DMS53 treated with DMSO at 0.1 percent for 48 hours (cell line): ENCODE results near the gene JMJD1C.
"Not testable (repeated sequence)": the region's sequence is repeated elsewhere in the genome, so short reads cannot be mapped to it uniquely, and the experiment has no call there.

ENCODE experiments used
- DNase-seq: peaks from one replicate; lab custom pipeline; 2025; ENCODE audit not compliant: unreplicated experiment; lab: John Stamatoyannopoulos, UW

The JMJD1C gene

DNA sequence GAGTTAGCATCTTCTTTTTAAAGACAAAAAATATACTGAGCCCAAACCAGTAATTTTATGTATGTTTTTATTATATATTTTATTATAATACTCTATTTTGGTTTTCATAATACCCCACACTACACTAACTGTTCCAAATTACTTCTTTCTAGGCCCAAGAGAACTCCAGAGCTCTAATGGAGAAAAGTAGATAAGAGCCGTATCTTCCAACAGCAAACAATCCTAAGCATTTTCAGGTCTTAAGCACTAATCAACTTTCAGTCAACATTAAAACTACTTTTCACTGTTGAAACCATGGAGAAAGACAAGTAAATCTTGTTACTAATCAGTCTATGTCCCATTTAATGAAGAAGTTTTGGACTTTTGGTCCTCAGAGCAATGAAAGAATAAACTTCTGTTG lies 55.1 kb downstream of the JMJD1C start:
- DNase-seq = no peak

DNA sequence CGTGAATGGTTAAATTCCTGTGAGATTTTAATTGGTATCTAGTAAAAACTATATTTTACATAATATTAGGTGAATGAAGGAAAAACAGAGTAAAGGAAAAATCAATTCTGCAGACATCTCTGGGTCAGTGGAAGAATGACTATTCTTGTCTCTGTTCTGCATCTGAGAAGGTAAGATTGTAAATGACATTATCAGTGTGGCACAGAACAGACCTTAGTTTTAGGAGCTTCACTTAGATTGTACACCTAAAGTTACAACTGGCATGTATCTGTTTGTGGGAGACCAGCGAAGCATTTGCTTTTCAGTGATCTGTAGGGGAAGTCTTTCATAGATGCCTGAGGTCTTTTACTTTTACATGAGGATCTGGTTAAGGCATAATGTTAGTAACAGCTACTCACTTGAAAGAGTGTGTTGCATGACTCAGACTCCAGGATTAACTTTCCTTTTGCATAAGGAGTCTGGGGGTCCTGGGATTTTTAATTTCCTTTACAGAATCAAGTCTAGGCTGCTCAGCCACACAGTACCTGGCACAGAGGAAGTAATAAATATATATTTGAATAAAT lies 56.2 kb downstream of the JMJD1C start:
- no peak for DNase-seq

DNA sequence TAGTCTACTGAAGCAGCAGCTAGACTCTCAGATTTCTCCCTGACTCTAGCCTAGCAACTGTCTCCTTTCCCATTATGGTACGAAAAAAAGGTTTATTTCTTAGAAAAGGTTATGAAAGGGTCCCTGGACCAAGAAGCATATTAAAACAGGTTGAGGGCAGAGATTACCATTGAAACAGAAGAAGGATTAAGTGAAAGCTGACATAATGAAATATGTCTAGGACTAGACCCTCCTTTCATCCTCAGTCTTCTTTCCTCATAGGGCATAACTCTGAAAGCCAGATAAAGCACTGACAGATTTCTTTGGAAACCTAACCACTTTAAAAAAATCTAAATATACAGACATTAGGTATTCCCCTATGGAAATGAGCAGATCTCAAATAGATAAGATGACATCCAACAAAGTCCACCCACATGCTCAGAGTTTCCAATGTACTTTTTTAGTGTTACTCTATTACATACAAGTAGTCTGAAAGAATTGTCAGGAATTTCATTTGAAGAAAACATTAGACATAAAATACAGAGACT lies 58.6 kb downstream of the JMJD1C start:
- no peak for DNase-seq

DNA sequence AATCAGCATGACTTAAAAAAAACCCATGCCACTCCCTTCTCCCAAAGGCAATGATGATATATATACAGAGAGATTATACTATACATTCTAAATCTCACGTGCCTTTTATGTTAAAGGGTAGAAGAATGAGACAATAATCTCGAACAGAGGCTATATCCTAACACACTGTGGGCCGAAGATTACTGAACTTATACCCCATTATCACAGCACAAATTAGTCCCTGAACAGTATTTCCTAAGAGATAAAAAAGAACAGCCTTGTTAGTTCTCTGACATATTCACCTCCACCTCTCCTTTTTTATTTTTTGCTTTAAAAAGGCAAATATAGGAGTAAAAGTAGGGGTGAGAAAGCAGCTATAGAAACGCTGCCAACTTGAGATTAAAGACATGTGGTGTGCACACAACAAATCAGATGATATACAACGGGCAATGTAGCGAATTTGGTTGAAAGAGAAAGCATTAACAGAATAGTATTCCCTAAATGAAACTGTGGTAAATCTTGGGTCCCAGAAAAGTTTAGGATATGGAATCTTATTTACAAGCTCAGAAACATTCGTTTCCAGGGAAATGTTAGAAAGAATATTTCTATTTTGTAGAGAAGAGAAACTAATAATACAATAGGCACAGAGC lies 69.5 kb downstream of the JMJD1C start:
- DNase-seq = no peak

DNA sequence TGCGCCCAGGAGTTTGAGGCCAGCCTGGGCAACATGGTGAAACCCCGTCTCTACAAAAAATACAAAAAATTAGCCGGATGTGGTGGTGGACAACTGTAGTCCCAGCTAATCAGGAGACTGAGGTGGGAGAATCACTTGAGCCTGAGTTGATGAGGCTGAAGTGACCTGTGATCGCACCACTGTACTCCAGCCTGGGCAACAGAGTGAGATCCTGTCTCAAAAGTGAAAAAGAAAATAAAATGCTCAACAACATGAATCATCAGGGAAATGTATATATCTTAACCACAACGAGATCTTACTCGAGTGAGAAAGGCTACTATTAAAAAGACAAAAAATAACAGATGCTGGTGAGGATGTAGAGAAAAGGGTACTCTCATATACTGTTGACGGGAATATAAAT lies 72.7 kb downstream of the JMJD1C start:
- no peak for DNase-seq

DNA sequence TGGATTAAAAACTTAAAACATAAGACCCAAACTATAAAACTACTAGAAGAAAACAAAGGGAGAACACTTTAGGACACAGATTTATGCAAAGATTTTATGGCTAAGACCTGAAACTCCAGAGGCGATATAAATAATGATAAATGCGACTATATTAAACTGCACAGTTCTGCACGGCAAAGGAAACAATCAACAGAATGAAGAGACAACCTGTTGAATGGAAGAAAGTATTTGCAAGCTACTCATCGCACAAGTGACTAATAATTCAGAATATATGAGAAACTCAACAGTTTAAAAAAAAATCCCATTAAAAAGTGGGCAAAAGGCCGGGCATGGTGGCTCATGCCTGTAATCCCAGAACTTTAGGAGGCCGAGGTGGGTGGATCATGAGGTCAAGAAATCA lies 73.6 kb downstream of the JMJD1C start:
- DNase-seq = no peak

DNA sequence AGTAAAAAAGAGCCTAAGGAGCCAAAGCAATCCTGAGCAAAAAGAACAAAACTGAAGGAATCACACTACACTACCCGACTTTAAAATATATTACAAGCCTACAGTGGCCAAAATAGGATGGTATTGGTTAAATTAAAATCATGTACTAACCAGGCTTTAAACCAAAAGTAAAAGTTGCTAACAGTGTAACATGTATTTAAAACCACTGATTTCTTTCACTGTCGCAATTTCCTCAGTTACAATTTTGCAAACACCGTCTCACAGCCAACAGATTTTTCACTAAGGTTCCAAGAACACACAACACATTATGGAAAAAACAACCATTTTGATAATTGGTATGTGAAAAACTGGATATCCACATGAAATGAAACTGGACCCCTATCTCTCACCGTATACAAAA lies 74.0 kb downstream of the JMJD1C start:
- DNase-seq = no peak

DNA sequence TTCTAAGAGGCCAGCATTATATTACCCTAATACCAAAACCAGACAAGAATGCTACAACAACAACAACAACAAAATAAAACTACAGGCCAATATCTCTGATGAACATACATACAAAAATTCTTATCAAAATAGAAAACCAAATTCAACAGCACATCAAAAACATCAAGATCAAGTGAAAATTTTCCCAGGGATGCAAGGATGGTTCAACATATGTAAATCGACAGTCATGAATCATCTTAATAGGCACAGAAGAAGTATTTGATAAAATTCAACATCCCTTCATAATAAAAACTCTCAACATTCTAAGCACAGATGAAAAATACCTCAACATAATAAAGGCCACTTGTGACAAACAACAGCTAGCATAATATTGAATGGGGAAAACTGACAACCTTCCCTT lies 75.3 kb downstream of the JMJD1C start:
- no peak for DNase-seq

DNA sequence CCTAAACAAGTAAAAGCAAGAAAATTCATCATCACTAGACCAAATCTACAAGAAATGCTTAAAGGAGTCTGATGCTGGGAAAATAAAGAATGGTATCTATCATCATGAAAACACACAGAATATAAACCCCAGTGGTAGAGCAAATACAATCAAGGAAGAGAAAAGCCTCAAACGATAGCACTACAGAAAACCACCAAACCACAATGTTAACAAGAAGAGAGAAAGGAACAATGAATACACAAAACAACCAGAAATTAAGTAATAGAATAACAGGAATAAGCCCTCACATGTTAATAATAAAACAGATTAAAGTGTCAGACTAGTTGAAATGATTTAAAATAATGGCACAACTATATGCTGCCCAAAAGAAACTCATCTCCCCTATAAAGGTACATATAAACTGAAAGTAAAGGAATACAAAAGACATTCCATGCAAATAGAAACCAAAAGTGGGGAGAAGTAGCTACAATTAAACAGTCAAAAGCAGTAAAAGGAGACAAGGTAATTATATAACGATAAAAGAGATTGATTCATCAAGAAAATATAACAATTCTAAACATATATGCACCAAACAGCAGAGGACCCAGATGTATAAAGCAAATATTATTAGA lies 77.3 kb downstream of the JMJD1C start:
- no peak for DNase-seq

DNA sequence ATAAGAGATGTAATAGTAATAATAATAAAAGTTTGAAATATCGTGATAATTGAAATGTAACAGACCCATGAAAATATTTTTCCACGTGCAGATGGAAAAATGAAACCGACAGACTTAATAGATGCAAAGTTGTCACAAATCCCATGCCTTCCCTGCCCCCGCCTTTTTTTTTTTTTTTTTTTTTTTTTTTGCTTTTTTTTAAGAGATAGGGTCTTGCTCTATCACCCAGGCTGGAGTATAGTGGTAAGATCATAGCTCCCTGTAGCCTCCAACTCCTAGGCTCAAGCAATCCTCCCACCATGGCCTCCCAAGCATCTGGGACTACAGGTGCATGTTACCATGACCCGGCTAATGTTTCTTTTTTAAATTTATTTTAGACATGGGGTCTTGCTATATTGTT lies 80.5 kb downstream of the JMJD1C start:
- DNase-seq = no peak

DNA sequence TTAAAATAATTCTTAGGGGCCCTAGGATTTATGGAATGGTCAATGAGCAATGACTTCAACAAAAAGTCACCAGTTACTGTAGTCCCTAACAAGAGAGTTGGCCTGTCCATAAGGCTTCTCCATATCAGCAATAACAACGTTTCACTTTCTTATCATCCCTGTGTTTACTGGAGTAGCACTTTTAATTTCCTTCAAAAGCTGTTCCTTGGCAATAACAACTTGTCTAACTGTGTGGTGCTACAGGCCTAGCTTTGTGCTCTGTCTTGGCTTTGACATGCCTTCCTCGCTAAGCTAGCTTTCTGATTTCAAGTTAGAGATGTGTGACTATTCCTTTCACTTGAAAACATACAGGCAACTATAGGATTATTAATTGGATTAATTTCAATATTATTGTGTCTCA lies 81.1 kb downstream of the JMJD1C start:
- DNase-seq = no peak

DNA sequence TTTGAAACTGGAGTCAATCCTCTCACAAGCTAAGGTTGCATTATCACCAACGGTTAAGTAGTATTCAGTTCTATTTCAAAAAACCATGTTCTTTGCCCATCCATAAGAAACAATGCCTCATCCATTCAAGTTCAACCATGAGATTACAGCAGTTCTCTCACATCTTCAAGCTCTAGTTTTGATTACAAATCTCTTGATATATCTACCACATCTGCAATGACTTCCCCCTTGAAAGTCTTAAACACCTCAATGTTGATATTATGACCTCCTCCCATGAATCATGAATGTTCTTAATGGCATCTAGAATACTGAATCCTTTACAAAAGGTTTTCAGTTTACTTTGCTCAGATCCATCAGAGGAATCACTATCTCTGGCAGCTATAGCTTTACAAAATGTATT lies 81.8 kb downstream of the JMJD1C start:
- DNase-seq = no peak

DNA sequence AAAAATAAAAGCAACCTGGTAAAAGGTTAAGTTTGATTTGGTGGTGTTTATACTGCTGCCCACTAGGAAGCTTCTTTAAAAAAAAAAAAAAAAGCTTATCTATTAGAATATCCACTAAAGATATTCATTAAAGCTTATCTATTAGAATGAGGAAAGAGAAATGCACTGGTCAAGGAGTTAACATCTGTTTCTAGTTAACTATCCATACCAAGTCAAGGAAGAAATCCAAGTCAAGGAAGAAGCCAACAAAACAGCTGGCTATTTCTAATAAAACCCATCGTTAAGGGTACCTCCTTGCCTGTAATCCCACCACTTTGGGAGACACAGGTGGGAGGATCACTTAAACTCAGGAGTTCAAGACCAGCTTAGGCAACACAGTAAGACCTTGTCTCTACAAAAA lies 82.6 kb downstream of the JMJD1C start:
- DNase-seq = no peak

DNA sequence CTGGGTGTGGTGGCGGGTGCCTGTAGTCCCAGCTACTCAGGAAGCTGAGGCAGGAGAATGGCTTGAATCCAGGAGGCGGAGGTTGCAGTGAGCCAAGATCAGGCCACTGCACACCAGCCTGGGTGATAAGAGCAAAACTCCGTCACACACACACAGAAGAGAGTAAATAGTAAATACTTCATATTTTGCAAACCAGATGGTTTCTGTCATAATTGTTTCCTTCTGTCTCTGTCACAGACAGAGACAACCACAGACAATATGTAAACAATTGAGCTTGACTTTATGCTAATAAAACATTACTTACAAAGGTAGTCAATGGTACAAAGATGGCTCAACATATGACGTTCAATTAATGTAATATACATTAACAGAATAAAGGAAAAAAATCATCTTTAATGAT lies 83.7 kb downstream of the JMJD1C start:
- DNase-seq = no peak

DNA sequence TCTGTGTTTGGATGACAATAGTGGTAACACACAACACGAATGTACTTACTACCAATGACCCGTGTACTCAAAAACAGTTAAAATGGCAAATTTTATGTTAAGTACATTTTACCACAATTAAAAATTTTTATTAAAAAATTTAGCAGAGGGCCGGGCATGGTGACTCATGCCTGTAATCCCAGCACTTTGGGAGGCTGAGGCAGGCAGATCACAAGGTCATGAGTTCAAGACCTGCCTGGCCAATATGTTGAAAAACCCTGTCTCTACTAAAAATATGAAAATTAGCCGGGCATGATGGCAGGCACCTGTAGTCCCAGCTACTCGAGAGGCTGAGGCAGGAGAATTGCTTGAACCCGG lies 88.5 kb downstream of the JMJD1C start:
- not testable (repeated sequence) for DNase-seq

DNA sequence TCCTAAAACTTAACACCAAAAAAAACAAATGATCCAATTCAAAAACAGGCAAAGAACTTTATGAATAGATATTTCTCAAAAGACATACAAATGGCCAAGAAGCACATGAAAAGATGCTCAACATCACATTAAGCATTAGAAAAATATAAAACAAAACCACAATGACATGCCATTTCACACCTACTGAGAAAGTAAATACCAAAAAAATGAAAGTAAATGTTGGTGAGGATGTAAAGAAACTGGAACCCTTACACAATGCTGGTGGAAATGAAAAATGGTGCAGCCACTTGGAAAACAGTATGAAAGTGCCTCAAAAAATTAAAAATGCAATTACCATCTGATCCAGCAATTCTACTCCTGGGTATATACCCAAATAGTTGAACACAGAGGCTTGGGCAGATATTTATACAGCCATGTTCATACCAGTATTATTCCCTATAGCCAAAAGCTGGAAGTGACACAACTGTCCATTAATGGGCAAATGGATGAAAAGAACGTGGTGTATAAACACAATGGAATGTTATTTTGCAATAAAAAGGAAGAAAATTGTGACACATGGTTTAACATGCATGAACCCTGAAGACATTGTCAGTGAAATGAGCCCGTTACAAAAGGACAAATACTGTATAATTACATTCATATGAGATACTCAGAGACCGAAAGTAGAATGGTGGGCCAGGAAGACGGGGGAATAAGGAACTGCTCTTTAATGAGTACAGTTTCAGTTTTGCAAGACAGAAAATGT lies 89.0 kb downstream of the JMJD1C start:
- DNase-seq = no peak

DNA sequence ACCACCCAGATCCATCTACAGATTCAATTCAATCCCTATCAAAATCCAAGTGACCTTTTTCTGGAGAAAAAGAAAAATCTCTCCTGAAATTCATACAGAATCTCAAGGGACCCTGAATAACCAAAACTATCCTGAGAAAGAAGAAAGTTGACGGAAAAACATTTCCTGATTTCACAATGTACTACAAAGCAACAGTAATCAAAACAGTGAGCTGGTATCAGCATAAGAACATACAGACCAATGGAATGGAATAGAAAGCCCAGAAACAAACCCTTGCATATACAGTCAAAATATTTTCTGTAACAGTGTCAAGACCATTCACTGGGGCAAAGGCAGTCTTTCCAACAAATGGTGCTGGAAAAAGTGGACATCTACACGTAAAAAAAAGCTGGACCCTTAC lies 89.9 kb downstream of the JMJD1C start:
- DNase-seq = no peak

DNA sequence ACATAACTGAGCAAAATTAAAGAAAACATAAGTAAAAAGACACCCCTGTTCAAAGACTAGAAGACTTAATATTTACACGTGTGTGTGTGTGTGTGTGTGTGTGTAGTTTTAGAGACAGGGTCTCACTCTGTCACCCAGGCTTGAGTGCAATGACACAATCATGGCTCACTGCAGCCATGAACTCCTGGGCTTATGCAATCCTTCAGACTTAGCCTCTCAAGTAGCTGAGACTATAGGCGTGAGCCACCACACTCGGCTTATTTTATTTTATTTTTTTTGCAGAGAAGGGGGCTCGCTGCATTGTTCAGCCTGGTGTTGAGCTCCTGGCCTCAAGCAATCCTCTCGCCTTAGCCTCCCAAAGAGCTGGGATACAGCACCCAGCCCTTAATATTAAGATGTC lies 90.3 kb downstream of the JMJD1C start:
- no peak for DNase-seq

DNA sequence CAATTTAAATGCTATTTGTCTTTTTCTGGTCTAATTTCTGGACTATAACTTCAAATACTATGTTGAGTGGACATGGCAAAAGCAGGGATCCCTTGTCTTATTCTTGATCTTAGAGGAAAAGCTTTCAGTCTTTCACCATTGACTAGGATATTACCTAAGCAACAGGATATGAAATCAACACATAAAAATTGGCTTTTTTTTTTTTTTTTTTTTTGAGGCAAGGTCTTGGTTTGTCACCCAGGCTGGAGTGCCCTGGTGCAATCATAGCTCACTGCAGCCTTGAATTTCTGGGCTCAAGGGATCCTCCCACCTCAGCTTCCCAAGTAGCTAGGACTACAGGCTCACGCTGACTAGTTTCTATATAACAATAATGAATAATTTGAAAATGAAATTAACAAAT lies 90.8 kb downstream of the JMJD1C start:
- DNase-seq = no peak

DNA sequence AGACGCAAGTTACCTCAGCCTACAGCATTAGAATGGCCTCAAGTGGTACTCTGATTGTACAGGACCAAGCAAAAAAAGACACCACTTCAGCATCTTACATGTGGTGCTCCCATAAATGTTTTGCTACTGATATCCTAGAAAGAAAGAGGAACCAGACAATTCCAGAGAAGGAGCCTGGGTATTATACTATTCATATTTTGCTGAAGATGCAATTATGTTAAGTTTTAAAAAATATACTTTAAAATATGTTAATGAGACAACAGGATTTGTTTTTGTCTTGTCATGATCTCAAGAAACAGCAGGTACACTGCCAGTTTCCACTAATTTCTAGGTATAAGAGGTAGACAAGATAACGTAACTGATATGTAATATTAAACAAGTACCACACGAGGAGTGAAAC lies 92.6 kb downstream of the JMJD1C start:
- no peak for DNase-seq

DNA sequence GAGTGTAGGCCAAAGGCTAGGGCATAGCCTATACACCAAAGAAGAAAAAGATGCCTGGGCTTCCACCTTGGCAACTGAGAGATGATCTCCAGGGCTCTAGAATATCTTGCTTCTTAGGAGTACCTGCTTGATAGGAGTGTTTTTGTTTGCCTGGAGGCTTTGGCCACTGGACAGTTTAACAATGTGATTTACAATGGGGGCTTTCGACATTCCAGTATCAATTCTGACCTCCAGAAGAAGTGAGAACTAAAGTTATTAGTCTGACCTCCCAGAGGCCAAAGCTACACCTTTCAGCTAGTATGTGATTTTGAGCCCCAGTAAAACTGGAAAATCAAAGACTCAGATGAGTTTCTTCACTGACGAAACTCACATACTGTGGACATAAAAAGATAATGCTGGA lies 96.1 kb downstream of the JMJD1C start:
- no peak for DNase-seq

DNA sequence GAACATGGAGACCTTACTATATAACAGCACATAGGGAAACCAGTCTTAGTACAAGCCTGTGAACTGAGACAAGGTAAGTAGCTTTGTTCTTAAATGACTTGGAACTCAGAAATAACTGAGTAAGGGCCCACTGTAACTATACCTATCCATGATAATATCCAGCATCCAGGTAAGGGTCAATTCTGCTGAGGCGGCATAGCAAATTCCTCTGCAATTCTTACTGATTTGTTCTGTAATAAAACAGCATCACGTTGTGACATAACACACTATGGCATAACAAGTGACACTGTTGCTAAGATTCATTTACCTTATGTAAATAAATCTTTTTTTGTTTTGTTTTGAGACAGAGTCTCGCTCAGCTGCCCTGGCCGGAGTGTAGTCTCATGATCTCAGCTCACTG lies 97.4 kb downstream of the JMJD1C start:
- DNase-seq = no peak
